CD14-positive monocyte (primary cell): ENCODE data around the gene NPAS3. TPM values are rescaled to one million over a fixed set of nuclear protein-coding genes. Genes with fewer than 3 reads are reported as not detected.

Experiments
- DNase-seq, 3 donors: peaks; one replicate each; pipeline ENCODE4 v3.0.0-alpha.2; 2011 to 2022
- H2AFZ ChIP-seq: 2 replicates; pipeline ENCODE4 v1.6.0; 2012; ENCODE audit warnings: mild to moderate bottlenecking, low read depth, low read length, inconsistent platforms; ENCODE audit not compliant: insufficient read depth, poor library complexity, severe bottlenecking
- H3K27ac ChIP-seq, 2 donors: 1 replicate in 1 of 2; 2 replicates in 1 of 2; pipeline ENCODE4 v1.5.1; 2012 to 2013; ENCODE audit warnings: low read length in 2 of 2, control low read depth in 1 of 2, inconsistent platforms in 1 of 2, low read depth in 1 of 2, mild to moderate bottlenecking in 1 of 2
- H3K27me3 ChIP-seq, 2 donors: one replicate each; pipeline versions ENCODE4 v1.6.0 to v1.6.1; 2011 to 2013; ENCODE audit warnings: low read length in 2 of 2; ENCODE audit not compliant: control insufficient read depth in 2 of 2, insufficient read depth in 2 of 2
- H3K36me3 ChIP-seq, 2 donors: replicated peaks in 1 of 2; 1 replicate in 1 of 2; 2 replicates in 1 of 2; pipeline versions ENCODE4 v1.5.1 to v1.6.1; 2012 to 2013; ENCODE audit warnings: low read length in 2 of 2, control low read depth in 1 of 2, inconsistent platforms in 1 of 2, mild to moderate bottlenecking in 1 of 2; ENCODE audit not compliant: insufficient read depth in 2 of 2, control insufficient read depth in 1 of 2
- H3K4me1 ChIP-seq, 2 donors: 1 replicate in 1 of 2; 2 replicates in 1 of 2; pipeline versions ENCODE4 v1.5.1 to v1.6.1; 2012 to 2013; ENCODE audit warnings: low read length in 2 of 2, control low read depth in 1 of 2, inconsistent platforms in 1 of 2, mild to moderate bottlenecking in 1 of 2, moderate library complexity in 1 of 2; ENCODE audit not compliant: insufficient read depth in 2 of 2, control insufficient read depth in 1 of 2
- H3K4me2 ChIP-seq: replicated peaks from 2 replicates; pipeline ENCODE3; 2012; ENCODE audit warnings: low read length, moderate library complexity, mild to moderate bottlenecking; ENCODE audit not compliant: poor library complexity, severe bottlenecking; ENCODE audit errors: extremely low read depth
- H3K4me3 ChIP-seq, 3 experiments: fragments of 200-600 bp in 1 of 3; sonication (generic) in 1 of 3; replicated peaks in 1 of 3; 1 replicate in 2 of 3; 2 replicates in 1 of 3; pipeline ENCODE4 v1.5.1; 2011 to 2013; ENCODE audit warnings: low read length in 3 of 3, mild to moderate bottlenecking in 3 of 3, control low read depth in 2 of 3, low read depth in 2 of 3, inconsistent platforms in 1 of 3, moderate library complexity in 1 of 3
- H3K79me2 ChIP-seq: 2 replicates; pipeline ENCODE4 v1.6.0; 2012; ENCODE audit warnings: mild to moderate bottlenecking, control low read depth, inconsistent platforms, low read length, moderate library complexity; ENCODE audit not compliant: insufficient read depth
- H3K9ac ChIP-seq: 2 replicates; pipeline ENCODE4 v1.6.0; 2017; ENCODE audit warnings: low read length, mild to moderate bottlenecking; ENCODE audit not compliant: insufficient read depth, poor library complexity, severe bottlenecking
- H3K9me3 ChIP-seq, 2 donors: replicated peaks in 1 of 2; 1 replicate in 1 of 2; 2 replicates in 1 of 2; pipeline versions ENCODE4 v1.5.1 to v1.6.1; 2012 to 2013; ENCODE audit warnings: low read length in 2 of 2, control low read depth in 1 of 2; ENCODE audit not compliant: control insufficient read depth in 1 of 2, insufficient read depth in 1 of 2
- H4K20me1 ChIP-seq: 2 replicates; pipeline ENCODE4 v1.6.0; 2012; ENCODE audit warnings: mild to moderate bottlenecking, low read length, control low read depth, moderate library complexity; ENCODE audit not compliant: insufficient read depth
- H3K27ac Mint-ChIP-seq, 7 donors: one replicate each; pipeline ENCODE4 v1.8.0; 2020; ENCODE audit warnings: mild to moderate bottlenecking in 7 of 7, mixed read lengths in 7 of 7, moderate library complexity in 6 of 7, inconsistent platforms in 2 of 7
- H3K27me3 Mint-ChIP-seq, 3 donors: one replicate each; pipeline ENCODE4 v1.8.0; 2021 to 2022; ENCODE audit warnings: low read depth in 3 of 3, mild to moderate bottlenecking in 3 of 3, mixed read lengths in 3 of 3, moderate library complexity in 3 of 3, inconsistent platforms in 1 of 3
- H3K36me3 Mint-ChIP-seq, 2 donors: one replicate each; pipeline ENCODE4 v1.8.0; 2020; ENCODE audit warnings: mixed read lengths in 2 of 2, inconsistent platforms in 1 of 2, mild to moderate bottlenecking in 1 of 2
- H3K4me1 Mint-ChIP-seq: one replicate; pipeline ENCODE4 v1.8.0; 2020; ENCODE audit warnings: mild to moderate bottlenecking, mixed read lengths
- H3K4me3 Mint-ChIP-seq, 2 donors: one replicate each; pipeline ENCODE4 v1.8.0; 2020; ENCODE audit warnings: mild to moderate bottlenecking in 2 of 2, mixed read lengths in 2 of 2, moderate library complexity in 1 of 2
- H3K9me3 Mint-ChIP-seq, 7 donors: one replicate each; pipeline ENCODE4 v1.8.0; 2020 to 2022; ENCODE audit warnings: mixed read lengths in 7 of 7, mild to moderate bottlenecking in 6 of 7, moderate library complexity in 6 of 7, inconsistent platforms in 2 of 7
- CTCF ChIP-seq: fragments of 200-600 bp; IDR thresholded peaks from one replicate; pipeline ENCODE4 v1.8.0; 2022; ENCODE audit warnings: antibody characterized with exemption, mild to moderate bottlenecking
- WGBS: methylation state at CpG from one replicate; pipeline ENCODE4 v1.1.5; 2013; ENCODE audit warnings: missing lambda C conversion rate; ENCODE audit not compliant: insufficient coverage; 5-methylcytosine and 5-hydroxymethylcytosine counted together
- intact Hi-C, 2 donors: fragments of 100-400 bp; cut with micrococcal nuclease; formaldehyde crosslinking; loops; one replicate each; pipeline versions ENCODE4 v1.15.0 to v1.15.1; 2023
- polyA plus RNA-seq, 3 donors: library from polyadenylated mRNA; depleted of rRNA in 1 of 3; unstranded in 2 of 3; stranded (reverse) in 1 of 3; fragments of 300-500 nt in 2 of 3; fragments of >200 nt in 1 of 3; fragmentation: Illumina TruSeq in 2 of 3; gene quantifications; 1 replicate in 2 of 3; 2 replicates in 1 of 3; pipeline ENCODE4 v1.2.3, GENCODE V29; 2012 to 2021

NPAS3 gene
- polyA plus RNA-seq, 3 donors = not detected

GRCh38 chr14:33404964-33405574 lies 466.4 kb downstream of the NPAS3 start:
- Histone ChIP-seq H3K9me3 (no peaks in the 10 kb centered on the region), H3K27ac (no peak overlapping the region), H3K9ac (no peak overlapping the region), H3K79me2 (no peaks in the 10 kb centered on the region), H3K4me1 (no peaks in the 10 kb centered on the region), H3K4me2 (no peak overlapping the region), H3K4me3 (no peak overlapping the region), H3K27me3 (no peaks in the 10 kb centered on the region), H3K36me3 (no peaks in the 10 kb centered on the region), H2AFZ (no peak overlapping the region), H4K20me1 (no peaks in the 10 kb centered on the region)
- H3K4me1 Mint-ChIP-seq = no peaks in the 10 kb centered on the region
- no peak overlapping the region for H3K27ac Mint-ChIP-seq
- intact Hi-C loops = no loop called here
- peaks cover 0 to 1% (median 0%) of the 10 kb centered on the region in 7 donors for H3K9me3 Mint-ChIP-seq
- TF ChIP-seq CTCF = no peak
- H3K36me3 Mint-ChIP-seq = no peaks in the 10 kb centered on the region
- no CpG with 5 or more reads among the region's 1 CpG for WGBS
- no peak overlapping the region for H3K4me3 Mint-ChIP-seq
- H3K27me3 Mint-ChIP-seq = peaks cover 0 to 1% (median 0%) of the 10 kb centered on the region in 3 donors
- no peak for DNase-seq

DNA sequence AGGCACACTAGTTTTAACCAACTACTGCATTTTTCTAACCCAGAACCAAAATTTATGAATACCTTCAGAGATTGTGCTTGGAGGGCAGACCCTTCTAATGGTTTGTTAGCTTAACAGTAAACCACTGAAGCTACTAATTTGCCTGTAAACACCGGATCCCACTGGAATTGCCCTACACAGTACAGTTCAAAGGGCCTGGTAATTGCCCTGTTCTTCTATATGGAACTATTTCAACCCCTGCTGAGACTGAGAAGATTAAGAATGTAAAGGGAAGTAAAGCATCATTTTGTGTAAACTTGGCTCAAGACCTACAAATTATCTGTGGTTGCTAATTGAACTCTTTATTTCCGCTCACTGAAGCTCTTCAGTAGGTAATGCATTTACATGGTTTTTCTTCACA lies 468.1 kb downstream of the NPAS3 start:
- Histone ChIP-seq H3K27me3 (no peaks in the 10 kb centered on the region), H3K4me1 (no peaks in the 10 kb centered on the region), H2AFZ (no peak overlapping the region), H3K4me3 (no peak overlapping the region), H3K9me3 (no peaks in the 10 kb centered on the region), H3K27ac (no peak overlapping the region), H4K20me1 (no peaks in the 10 kb centered on the region), H3K4me2 (no peak overlapping the region), H3K79me2 (no peaks in the 10 kb centered on the region), H3K9ac (no peak overlapping the region), H3K36me3 (no peaks in the 10 kb centered on the region)
- no peaks in the 10 kb centered on the region for H3K36me3 Mint-ChIP-seq
- H3K27me3 Mint-ChIP-seq = peaks cover 0 to 3% (median 0%) of the 10 kb centered on the region in 3 donors
- H3K4me1 Mint-ChIP-seq = no peaks in the 10 kb centered on the region
- 100% methylated on average over 1 of the region's 2 CpGs for WGBS
- no peak for TF ChIP-seq CTCF
- no peak for DNase-seq
- intact Hi-C loops = no loop called here
- H3K4me3 Mint-ChIP-seq = no peak overlapping the region
- no peak overlapping the region for H3K27ac Mint-ChIP-seq
- H3K9me3 Mint-ChIP-seq = peaks cover 0 to 1% (median 0%) of the 10 kb centered on the region in 7 donors
